NCI-H524 (cell line): ENCODE data around the gene SLC8B1.
A peak's percentile ranks its signal among the peaks of the same experiment; 100 is the strongest.

ENCODE experiments used
- DNase-seq, 2 experiments: peaks; one replicate each; lab custom pipeline; 2025; lab: John Stamatoyannopoulos, UW

SLC8B1 gene

DNA sequence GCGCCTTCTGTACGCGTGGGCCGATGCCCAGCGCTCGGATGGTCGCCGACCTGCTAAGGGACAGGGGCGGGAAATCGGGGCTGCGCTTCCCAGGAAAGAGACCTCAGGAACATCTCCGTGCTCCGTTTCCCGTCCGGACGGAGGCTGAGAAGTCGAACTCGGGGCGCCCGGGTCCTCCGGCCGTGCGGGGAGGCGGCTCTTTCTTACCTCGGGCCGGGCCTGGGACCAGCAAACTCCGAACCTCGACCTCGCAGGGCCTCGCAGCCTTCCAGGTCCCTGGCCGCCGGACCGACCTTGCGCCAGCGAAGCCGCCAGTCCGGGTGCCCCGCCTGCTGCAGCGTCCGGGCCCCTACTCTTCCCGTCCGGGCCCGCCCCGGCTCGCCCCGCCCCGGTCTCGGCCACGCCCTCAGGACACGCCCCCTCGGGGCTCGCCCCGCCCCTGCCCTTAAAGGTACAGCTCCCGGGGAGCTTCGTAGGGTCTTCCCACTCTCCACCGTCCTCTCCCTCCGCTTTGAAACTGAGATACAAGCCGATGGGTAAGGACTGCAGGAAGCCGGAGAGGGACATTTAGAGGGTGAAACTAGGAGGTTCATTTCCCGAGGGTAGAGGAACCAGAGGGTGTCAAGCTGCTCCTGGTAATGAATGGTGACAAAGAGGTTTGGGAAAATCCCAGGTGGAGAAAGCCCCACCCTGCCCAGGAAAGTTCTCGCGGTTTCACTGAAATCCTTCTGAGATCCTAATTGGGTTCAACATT, at the start of gene SLC8B1:
Gene SLC8B1 (minus strand): TSS at position 324 of the 754 bp plus-strand sequence. CDS start 2,231 bp downstream, outside the sequence.
- peak; percentile 33 to 65 for DNase-seq

DNA sequence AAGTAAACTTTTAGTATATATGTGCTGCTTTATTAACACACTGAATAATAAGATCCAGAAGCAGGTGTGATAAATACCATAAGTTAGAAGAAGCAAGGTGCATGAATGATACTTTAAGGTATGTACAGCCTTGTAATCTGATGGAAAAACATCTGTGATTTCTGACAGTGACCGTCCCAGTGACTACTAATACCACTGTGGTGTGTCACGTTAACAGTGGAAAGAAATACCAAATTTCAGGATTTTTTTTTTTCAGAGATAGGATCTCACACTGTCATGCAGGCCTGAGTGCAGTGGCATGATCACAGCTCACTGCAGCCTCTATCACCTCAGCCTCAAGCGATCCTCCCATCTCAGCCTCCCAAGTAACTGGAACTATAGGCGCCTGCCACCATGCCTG, 47.3 kb upstream of the SLC8B1 start:
- DNase-seq = no peak

DNA sequence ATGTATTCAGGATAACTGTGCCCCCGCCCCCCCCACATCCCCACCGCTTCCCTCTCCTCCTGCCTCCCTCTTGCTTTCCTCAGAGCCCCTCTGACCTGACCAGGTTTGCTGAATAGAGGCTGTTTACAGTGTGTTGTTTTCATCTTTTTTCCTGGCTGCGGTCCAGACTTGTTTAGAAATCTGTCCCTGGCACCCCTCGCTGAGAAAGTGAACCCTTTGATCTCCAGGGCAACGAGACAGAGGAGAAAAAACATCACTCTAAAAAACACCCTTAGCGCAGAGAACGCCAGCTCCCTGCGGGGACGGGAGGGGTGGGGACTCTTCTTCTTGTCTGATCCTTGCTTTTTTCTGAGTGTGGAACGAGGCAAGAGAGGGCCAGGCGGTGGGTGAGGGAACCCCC, 46.3 kb upstream of the SLC8B1 start:
- no peak for DNase-seq

DNA sequence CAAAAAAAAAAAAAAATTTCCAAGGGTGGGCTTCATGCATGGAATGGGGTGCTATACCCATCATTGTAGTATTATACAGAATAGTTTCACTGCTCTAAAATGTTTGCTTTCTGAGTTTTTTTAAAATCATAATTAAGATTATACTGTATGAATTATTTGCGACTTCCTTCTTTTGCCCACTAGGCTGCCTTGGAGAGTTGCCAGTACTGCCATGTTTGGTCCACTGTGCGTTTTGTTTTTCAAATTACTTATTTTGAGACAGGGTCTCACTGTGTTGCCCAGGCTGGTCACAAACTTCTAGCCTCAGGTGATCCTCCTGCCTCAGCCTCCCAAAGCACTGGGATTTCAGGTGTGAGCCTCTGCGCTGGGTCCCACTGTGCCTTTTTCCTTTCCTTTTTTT, 43.4 kb upstream of the SLC8B1 start:
- DNase-seq = no peak

DNA sequence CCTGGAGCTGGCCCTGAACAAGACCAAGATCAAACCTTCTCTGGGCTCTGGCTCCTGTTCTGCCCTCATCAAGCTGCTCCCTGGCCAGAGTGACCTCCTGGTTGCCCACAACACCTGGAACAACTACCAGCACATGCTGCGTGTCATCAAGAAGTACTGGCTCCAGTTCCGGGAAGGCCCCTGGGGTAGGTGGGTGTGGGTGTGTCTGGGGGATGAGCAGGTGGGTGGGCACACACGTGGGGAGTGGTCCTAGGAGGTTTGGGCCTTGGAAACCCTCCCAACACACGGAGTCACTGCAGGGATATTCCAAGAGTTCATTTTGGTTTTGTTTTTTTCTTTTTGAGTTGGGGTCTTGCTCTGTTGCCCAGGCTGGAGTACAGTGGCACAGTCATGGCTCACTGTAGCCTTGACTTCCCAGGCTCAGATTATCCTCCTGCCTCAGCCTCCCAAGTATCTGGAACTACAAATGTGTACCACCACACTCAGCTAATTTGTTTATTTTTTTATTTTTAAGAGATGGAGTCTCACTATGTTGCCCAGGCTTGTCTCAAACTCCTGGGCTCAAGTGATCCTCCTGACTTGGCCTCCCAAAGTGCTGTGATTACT, 40.0 kb upstream of the SLC8B1 start:
- DNase-seq = no peak

DNA sequence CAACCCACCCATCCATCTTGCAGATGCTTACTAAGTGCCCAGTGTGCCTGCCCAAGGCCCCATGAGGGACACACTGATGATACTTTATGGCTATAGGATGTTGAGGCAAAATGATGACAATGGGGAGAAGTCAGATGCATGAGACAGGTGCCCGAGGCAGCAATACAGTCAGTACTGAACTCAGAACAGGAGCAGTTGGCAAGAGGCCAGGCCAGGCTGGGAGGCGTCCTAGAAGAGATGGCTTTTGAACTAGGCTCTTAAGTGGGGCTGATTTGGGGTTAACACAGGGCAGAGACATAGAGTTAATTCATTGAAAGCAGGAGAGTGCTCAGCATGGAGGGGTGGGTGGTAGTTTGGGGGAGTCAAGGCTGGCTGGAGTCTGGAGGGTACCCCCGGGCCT, 39.1 kb upstream of the SLC8B1 start:
- no peak for DNase-seq

DNA sequence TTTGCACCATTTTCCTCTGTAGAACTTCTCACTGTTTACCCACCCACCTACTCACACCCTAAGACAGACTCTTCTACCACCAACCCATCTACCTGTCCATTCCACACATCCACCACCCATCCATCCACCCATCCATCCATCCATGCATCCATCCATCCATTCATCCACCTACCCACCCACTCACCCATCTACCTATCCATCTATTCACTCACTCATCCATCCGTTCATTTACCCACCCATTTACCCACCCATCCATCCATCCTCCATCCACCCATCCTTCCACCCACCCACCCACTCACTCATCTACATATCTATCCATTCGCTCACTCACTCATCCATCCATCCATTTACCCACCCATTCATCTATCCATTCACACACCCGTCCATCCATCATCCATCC, 38.5 kb upstream of the SLC8B1 start:
- no peak for DNase-seq

DNA sequence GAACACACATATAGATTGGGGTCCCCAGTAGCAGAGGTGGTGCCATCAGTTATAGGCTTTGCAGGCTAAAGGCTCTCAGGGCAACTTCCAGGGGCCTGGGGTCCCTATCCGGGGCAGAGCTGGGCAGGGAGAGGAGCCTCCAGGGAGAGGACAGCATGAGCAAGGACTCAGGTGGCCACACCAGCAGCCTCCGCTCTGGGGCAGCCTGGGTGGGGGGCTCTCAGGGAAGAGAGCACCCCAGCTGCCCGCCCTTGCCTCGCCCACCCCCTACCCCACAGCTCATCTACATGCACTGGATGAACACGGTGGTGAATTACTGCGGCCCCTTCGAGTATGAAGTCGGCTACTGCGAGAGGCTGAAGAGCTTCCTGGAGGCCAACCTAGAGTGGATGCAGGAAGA, 37.5 kb upstream of the SLC8B1 start:
- DNase-seq = no peak

DNA sequence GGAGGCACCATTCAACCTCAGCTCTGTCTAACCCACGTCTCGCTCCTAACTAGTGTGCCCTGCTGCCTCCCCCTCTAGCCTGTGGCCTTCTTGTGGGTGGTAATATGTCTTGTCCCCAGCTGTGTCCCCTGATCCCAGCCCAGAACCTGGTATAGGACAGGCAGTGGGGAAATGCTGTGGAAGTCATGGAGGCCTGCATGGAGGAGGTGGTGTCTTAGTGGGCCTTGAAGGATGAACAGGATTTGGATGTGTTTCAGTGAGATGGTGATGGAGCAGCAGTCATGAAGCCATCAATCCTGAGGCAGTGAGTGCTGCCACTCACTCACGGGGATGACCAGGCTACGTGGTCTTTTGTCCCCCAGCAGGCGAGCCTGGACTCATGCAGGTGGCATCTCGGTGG, 36.9 kb upstream of the SLC8B1 start:
- no peak for DNase-seq

DNA sequence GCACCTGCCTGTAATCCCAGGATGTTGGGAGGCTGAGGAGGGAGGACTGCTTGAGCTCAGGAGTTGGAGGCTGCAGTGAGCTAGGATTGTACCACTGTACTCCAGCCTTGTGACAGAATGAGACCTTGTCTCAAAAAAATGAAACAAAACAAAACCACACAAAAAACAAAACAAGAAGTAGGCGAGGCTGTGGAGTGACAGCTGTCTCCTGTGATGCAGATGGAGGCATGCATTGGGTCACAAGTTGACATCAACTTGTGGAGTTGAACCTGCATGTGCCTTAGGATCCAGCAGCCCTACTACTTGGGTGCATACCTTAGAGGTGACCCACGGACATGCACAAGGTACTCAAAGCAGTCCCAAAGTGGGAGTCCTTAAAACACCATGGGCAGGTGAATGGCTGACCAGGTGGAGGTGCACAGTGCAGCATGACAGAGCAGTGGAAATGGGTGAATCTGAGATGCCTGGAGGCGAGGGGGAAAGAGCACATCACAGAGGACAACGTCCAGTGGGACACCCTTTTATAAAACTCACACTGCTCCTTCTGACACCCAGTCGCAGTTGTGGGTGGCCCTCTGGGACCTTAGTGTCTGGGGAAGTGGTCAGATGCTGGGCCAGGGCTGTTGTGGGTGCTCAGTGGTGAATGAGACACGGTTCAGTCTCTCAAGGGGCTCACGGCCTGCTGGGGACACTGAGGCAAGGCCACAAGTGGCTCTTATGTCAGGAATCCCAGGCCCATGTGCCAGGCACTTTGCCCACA, 36.2 kb upstream of the SLC8B1 start:
- no peak for DNase-seq

DNA sequence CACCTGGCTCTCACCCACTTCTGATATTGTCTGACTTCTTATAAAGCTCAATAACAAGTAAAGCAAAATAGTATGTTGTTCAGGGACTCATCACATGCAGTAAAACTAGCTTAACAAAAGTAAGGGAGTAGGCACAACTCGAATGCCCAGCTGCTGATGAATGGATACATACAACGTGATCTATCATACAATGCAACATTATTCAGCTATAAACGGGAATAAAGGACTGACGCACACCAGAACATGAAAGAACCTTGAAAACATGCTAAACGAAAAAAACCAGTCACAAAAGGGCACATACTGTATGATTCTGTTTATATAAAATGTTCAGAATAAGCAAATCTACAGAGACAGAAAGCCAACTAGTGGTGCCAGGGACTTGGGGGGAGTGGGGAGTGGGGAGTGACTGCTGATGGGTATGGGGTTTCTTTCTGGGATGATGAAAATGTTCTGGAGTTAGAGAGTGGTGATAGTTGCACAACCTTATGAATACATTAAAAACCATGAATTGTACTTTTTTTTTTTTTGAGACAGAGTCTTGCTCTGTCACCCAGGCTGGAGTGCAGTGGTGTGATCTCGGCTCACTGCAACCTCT, 34.6 kb upstream of the SLC8B1 start:
- no peak for DNase-seq

DNA sequence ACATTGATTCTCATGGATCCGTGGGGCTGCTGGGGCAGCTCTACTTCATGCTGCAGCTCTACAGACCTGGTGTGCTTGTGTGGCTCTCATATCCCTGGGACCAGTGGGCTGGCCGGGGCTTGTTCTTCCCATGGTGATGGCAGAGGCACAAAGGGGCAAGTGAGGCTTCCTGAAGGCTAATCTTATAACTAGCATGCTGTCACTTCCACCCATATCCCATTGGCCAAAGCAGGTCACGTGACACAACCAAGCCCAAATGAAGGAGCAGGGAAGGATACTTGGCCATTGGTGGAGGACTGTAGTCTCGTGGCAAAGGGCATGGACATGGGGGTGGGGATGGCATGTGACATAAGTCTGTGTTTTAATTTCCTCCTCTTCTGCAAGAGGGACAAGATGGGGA, 33.4 kb upstream of the SLC8B1 start:
- DNase-seq = no peak

DNA sequence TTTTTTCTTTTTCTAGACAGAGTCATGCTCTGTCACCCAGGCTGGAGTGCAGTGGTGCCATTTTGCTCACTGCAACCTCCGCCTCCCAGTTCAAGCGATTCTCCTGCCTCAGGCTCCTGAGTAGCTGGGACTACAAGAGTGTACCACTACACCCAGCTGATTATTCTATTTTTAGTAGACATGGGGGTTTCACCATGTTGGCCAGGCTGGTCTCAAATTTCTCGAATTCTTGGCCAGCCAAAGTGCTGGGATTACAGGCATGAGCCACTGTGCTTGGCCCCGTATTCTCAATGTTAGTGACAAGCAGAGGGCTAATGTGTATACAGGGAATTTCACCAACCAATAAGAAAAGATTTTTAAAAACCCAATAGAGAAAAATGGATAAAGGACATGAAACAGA, 31.9 kb upstream of the SLC8B1 start:
- DNase-seq = no peak

DNA sequence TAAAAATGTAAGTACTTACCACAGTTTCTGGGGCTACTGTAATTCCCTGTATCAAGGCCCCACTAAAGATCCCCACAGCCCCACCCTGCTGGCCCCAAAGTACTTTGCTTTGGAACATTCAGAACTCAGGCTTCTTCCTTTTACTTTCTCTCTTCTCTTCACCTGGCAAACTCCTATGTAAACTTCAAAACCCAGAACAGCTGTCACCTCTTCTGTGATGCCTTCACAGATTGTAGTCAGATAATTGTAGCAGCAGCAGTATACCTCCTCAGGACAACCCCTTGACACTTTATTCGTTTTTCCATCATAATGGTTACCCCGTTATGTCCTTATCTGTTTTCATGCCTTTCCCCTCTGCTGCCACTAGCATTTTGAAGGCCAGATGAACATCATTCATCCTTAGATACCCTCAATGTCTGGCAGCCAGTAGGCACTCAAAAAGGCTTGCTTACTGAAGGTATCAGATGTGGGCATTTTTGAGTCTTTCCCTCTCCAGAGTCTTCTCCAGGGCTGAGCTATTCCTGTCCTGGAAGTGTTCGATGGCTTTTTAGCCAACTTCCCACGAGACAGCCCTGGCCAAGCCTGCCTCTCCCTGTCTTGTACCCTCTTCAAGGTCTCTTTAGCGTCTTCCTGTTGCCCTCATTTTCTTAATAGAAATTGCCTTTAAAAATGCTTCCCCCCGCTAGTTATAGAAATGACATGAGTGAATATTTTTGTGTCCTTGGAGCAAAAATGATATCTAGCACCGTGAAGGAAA, 30.9 kb upstream of the SLC8B1 start:
- no peak for DNase-seq

DNA sequence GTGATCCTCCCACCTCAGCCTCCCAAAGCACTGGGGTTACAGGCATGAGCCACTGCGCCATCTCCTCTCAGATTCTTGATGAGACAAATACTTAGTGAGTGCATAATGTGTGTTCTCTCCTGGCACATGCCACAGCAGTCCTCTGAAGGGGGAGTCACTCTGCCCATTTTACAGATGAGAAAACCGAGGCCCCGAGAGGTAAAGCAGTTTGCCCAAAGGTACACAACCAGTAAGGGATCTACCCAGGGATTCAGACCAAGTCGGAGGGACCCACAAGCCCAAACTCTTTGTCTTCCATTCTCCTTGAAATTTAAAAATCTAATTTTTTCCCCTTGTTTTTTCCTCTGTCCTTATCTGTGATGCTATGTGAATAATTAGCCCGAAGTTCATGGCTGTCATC, 29.8 kb upstream of the SLC8B1 start:
- DNase-seq = no peak

DNA sequence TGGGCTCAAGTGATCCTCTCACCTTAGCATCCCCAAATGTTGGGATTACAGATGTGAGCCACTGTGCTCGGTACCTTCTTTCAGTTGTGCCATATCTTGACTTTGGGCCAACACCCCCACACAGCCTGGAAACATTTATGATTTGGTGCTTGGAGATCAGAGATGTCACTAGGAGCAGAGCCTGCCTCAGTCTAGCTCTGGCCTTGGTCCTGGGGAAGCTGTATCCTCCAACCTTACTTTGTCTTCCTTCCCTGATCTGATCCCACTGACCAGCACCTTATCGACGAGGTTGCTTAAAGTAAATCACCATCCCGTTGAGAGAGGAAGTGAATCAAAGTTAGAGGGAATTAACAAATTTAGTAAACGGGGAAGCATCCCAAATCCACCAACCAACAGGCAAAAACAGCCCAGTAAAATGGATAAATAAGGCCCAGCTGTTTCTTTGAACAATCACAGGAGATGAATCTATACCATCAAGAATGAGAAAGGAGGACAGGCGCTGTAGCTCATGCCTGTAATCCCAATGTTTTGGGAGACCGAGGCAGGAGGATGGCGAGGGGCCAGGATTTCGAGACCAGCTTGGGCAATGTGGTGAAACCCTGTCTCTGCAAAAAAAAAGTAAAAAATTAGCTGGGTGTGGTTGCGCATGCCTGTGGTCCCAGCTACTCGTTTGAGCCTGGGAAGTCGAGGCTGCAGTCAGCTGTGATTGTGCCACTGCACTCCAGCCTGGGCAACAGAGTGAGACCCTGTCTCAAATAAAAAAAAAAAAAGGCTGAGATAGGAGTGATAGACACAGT, 26.9 kb upstream of the SLC8B1 start:
- DNase-seq = no peak

DNA sequence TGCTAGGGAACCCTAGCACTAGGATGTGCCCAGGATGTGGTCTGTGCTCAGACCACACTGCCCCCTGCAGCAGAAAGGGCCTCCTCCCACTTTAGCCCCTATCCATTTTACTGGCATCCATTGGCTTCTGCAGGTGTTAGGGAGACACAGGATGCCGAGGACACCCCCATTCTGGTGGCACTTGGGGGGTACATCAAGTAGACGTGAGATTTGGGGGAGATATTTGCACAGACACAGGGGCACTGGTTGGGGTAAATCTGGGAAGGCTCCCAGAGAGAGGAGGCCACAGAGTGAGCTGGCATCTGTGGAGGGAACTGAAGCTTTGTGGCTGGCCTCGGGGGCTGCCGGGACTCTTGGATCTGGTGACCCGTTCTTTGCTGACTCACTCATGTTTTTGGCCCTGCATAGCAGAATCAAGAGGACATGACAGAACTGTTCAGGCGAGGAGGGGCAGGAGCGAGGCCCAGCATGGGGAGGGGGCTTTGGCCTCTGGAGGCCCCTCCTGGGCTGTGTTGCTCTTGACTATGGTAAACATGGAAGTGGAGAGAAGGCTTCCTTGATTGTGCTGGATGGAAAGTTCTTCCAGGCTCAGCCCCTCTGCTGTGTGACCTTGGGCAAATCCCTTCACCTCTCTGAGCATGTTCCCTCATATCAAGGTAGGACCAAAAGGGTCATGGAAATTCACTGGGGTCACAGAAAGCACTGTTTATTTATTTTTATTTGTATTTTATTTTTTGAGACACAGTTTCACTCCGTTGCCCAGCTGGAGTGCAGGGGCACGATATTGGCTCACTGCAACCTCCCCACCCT, 25.2 kb upstream of the SLC8B1 start:
- DNase-seq = no peak

DNA sequence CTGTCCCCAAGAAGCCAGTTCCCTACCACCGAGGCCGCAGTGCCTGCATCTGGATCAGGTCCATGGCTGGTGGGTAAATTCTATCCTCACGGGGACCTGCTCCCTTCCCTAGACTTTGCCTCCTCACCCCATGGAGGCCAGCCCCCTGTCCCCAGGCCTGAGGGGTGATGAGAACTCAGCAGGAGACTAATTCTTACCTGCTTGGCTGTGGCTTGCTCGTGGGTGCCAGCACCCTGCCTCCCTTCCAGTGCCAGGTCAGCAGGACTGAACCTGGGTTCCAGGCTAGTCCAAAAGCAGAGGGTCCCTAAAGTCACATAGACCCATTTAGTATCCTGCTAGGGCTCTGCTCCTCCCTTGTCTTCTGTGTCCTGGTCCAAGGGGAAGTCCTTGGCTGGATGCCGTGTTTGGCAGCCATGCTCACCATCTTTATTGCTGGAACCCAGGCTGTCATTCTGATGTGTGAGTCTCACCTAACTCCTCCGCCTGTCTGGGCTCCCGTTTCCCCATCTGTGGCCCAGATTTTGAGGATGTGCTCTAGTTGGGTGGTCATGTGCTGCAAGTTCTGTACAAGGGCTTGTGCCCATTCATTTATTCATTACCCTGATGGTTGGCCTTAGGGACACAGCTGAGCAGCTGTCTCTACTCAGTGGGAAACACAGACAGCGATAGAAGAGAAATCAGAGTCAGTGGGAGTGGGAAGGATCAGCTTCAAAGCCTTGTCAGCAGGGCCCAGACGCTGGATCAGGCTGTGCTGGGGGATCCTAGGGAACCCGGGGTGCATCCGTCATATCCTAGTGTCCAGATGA, 24.4 kb upstream of the SLC8B1 start:
- DNase-seq = peak in 1 of 2 experiments; percentile 9

DNA sequence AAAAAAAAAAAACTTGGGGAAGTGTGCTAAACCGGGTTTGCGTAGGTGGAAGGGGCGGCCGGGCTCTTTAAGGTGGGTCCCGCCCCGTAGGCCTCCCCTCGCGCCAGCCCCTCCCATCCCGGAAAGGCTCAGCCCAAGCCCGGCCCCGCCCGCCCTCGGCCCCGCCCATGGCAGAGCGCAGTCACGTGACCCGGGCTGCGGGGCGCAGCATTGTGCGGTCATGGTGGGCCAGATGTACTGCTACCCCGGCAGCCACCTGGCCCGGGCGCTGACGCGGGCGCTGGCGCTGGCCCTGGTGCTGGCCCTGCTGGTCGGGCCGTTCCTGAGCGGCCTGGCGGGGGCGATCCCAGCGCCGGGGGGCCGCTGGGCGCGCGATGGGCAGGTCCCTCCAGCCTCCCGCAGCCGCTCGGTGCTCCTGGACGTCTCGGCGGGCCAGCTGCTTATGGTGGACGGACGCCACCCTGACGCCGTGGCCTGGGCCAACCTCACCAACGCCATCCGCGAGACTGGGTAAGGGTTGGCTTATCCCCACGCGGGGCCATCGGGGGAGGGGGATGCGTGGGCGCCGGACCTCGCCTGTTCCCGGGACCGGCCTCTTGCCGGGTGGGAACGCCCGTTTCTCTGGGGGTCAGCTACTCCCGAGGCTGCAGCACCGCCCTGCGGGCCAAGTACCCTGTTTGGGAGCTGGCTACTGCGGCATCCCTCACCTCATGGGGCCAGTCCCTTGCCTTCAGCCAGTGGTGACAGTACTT, 23.6 kb upstream of the SLC8B1 start, which contains the start of gene PLBD2:
Gene PLBD2 (plus strand): TSS at position 207 of the 752 bp plus-strand sequence. CDS start 14 bp downstream, at position 221.
- DNase-seq = peak; percentile 79 to 86
